ENCODE data around the gene TNNI2.

TNNI2 gene

GRCh38 chr11:1873048-1873812 lies 34.4 kb downstream of the TNNI2 start:
- TF ChIP-seq TAF1 (IDR thresholded peaks at IDR 0.05; ENCODE audit: low read depth): no peak
- TF ChIP-seq EP300 (IDR thresholded peaks at IDR 0.05; ENCODE audit: borderline replicate concordance): no peak
- TF ChIP-seq CEBPB (IDR thresholded peaks at IDR 0.05): no peak
- 0 out of 2 replicates have a peak, but pooled peaks have one; percentile 24 for TF ChIP-seq NFIC (IDR thresholded peaks at IDR 0.05)

- 0 out of 2 replicates have a peak, but pooled peaks have one; percentile 20 for TF ChIP-seq ZBTB7A (IDR thresholded peaks at IDR 0.05; ENCODE audit: low read depth)
Observed at GRCh38 chr11:1874441-1875092, 35.8 kb downstream of the TNNI2 start.

GRCh38 chr11:1875093-1875850 lies 36.5 kb downstream of the TNNI2 start:
- TF ChIP-seq TAF1 (IDR thresholded peaks at IDR 0.05; ENCODE audit: low read depth) (no peak), RAD21 (IDR thresholded peaks at IDR 0.05; ENCODE audit: low read depth) (no peak), REST (IDR thresholded peaks at IDR 0.05; ENCODE audit: low read depth) (no peak), EGR1 (IDR thresholded peaks at IDR 0.05) (no peak), USF1 (IDR thresholded peaks at IDR 0.05) (no peak), CEBPB (IDR thresholded peaks at IDR 0.05) (no peak), ZBTB7A (IDR thresholded peaks at IDR 0.05; ENCODE audit: low read depth) (no peak), TEAD4 (IDR thresholded peaks at IDR 0.05) (no peak), YY1 (IDR thresholded peaks at IDR 0.05; ENCODE audit: low read depth) (no peak), EP300 (IDR thresholded peaks at IDR 0.05; ENCODE audit: borderline replicate concordance) (no peak), MAX (IDR thresholded peaks at IDR 0.05) (no peak)

GRCh38 chr11:1876361-1877063 lies 37.7 kb downstream of the TNNI2 start:
- TF ChIP-seq YY1 (IDR thresholded peaks at IDR 0.05; ENCODE audit: low read depth): no peak
- TF ChIP-seq ZBTB7A (IDR thresholded peaks at IDR 0.05; ENCODE audit: low read depth): 0 out of 2 replicates have a peak, but pooled peaks have one; percentile 46
- peak; percentile 46; the same call in 1 of the 2 replicates for TF ChIP-seq RAD21 (IDR thresholded peaks at IDR 0.05; ENCODE audit: low read depth)

- TF ChIP-seq TCF12 (IDR thresholded peaks at IDR 0.05; ENCODE audit: low read depth): no peak
- no peak for TF ChIP-seq NFIC (IDR thresholded peaks at IDR 0.05)
- no peak for TF ChIP-seq EGR1 (IDR thresholded peaks at IDR 0.05)
- no peak for TF ChIP-seq USF1 (IDR thresholded peaks at IDR 0.05)
- no peak for TF ChIP-seq RAD21 (IDR thresholded peaks at IDR 0.05; ENCODE audit: low read depth)
- no peak for TF ChIP-seq ZBTB7A (IDR thresholded peaks at IDR 0.05; ENCODE audit: low read depth)
Observed at GRCh38 chr11:1877211-1878136, 38.7 kb downstream of the TNNI2 start.

- TF ChIP-seq ZBTB7A (IDR thresholded peaks at IDR 0.05; ENCODE audit: low read depth): no peak
- no peak for TF ChIP-seq USF1 (IDR thresholded peaks at IDR 0.05)
- no peak for TF ChIP-seq YY1 (IDR thresholded peaks at IDR 0.05; ENCODE audit: low read depth)
- TF ChIP-seq MAX (IDR thresholded peaks at IDR 0.05): no peak
- TF ChIP-seq EP300 (IDR thresholded peaks at IDR 0.05; ENCODE audit: borderline replicate concordance): no peak
- TF ChIP-seq TEAD4 (IDR thresholded peaks at IDR 0.05): no peak
- no peak for TF ChIP-seq REST (IDR thresholded peaks at IDR 0.05; ENCODE audit: low read depth)
- no peak for TF ChIP-seq EGR1 (IDR thresholded peaks at IDR 0.05)
- no peak for TF ChIP-seq FOXM1 (IDR thresholded peaks at IDR 0.05; ENCODE audit: borderline replicate concordance, low read depth)
- TF ChIP-seq CREB1 (IDR thresholded peaks at IDR 0.05; ENCODE audit: low read depth): no peak
- no peak for TF ChIP-seq NFIC (IDR thresholded peaks at IDR 0.05)
Observed at GRCh38 chr11:1878137-1879031, 39.6 kb downstream of the TNNI2 start.
